K562 (cell line): ENCODE data around the gene EML2. TPM values are rescaled to one million over a fixed set of nuclear protein-coding genes. Genes with fewer than 3 reads are reported as not detected.

Source experiments
- ADNP ChIP-seq: fragments of 200-800 bp; sonication (Bioruptor generic); IDR thresholded peaks from 2 replicates; pipeline ENCODE4 v1.6.1; 2016; ENCODE audit warnings: missing genetic modification characterization, missing compliant biosample characterization
- ARID1B ChIP-seq: fragments of 450-650 bp; IDR thresholded peaks from 2 replicates; pipeline ENCODE4 v1.6.1; 2016; ENCODE audit warnings: antibody characterized with exemption, mild to moderate bottlenecking, inconsistent platforms
- CTBP1 ChIP-seq: fragments of 450-650 bp; IDR thresholded peaks from 2 replicates; pipeline ENCODE4 v1.6.1; 2016; ENCODE audit warnings: borderline replicate concordance
- ERF ChIP-seq: fragments of 450-650 bp; formaldehyde crosslinking; IDR thresholded peaks from 2 replicates; pipeline ENCODE4 v1.4.0; 2020; ENCODE audit warnings: mild to moderate bottlenecking, mixed read lengths
- ETV1 ChIP-seq: fragments of 450-650 bp; conservative IDR thresholded peaks from 2 replicates; pipeline ENCODE4 v1.6.1; 2016; ENCODE audit warnings: missing genetic modification characterization, control low read depth, low read depth, missing compliant biosample characterization
- FOXO4 ChIP-seq: fragments of 450-650 bp; formaldehyde crosslinking; IDR thresholded peaks from 2 replicates; pipeline ENCODE4 v1.4.0; 2020; ENCODE audit warnings: mild to moderate bottlenecking, moderate library complexity
- MXD1 ChIP-seq: fragments of 250-450 bp; sonication (Bioruptor Pico); IDR thresholded peaks from 2 replicates; pipeline ENCODE4 v1.8.0; 2021; ENCODE audit warnings: borderline replicate concordance, mild to moderate bottlenecking, moderate library complexity; ENCODE audit not compliant: poor library complexity, severe bottlenecking
- NR4A1 ChIP-seq, 2 experiments: fragments of 250-450 bp in 1 of 2; fragments of 450-650 bp in 1 of 2; sonication (Bioruptor Pico) in 1 of 2; IDR thresholded peaks; 2 replicates each; pipeline versions ENCODE4 v1.4.0 to v1.6.1; 2016 to 2020; ENCODE audit warnings: mild to moderate bottlenecking in 2 of 2, missing compliant biosample characterization in 1 of 2, missing genetic modification characterization in 1 of 2, moderate library complexity in 1 of 2
- PTRF ChIP-seq: fragments of 450-650 bp; IDR thresholded peaks from 2 replicates; pipeline ENCODE4 v1.6.1; 2016; ENCODE audit warnings: mild to moderate bottlenecking, missing genetic modification characterization, missing compliant biosample characterization
- TBL1XR1 ChIP-seq, 2 experiments: IDR thresholded peaks; 2 replicates each; pipeline ENCODE4 v1.6.1; 2012; ENCODE audit warnings: improper control_type of control experiment in 2 of 2, low read length in 2 of 2, mild to moderate bottlenecking in 1 of 2
- TFAP4 ChIP-seq: sonication (generic); formaldehyde crosslinking; IDR thresholded peaks from 2 replicates; pipeline ENCODE4 v1.8.0; 2022; ENCODE audit warnings: missing genetic modification reagents, mild to moderate bottlenecking, moderate library complexity, borderline replicate concordance
- TOE1 ChIP-seq, 2 experiments: fragments of 450-650 bp in 1 of 2; sonication (generic) in 1 of 2; formaldehyde crosslinking in 1 of 2; IDR thresholded peaks; 2 replicates each; pipeline versions ENCODE4 v1.7.1 to v1.8.0; 2016 to 2022; ENCODE audit warnings: borderline replicate concordance in 2 of 2, mild to moderate bottlenecking in 2 of 2, antibody characterized with exemption in 1 of 2, inconsistent platforms in 1 of 2, low read depth in 1 of 2, missing genetic modification reagents in 1 of 2, moderate library complexity in 1 of 2
- TRIM25 ChIP-seq: fragments of 450-650 bp; IDR thresholded peaks from 2 replicates; pipeline ENCODE4 v1.7.0; 2016; ENCODE audit warnings: borderline replicate concordance
- ZBTB49 ChIP-seq: sonication (generic); formaldehyde crosslinking; IDR thresholded peaks from 2 replicates; pipeline ENCODE4 v1.8.0; 2022; ENCODE audit warnings: missing genetic modification reagents, mild to moderate bottlenecking, borderline replicate concordance
- ZBTB9 ChIP-seq: fragments of 450-650 bp; formaldehyde crosslinking; IDR thresholded peaks from 2 replicates; pipeline ENCODE4 v1.4.0; 2020; ENCODE audit warnings: mild to moderate bottlenecking, moderate library complexity
- ZNF274 ChIP-seq: IDR thresholded peaks from 2 replicates; pipeline ENCODE4 v1.6.1; 2011; ENCODE audit warnings: low read depth, mild to moderate bottlenecking, low read length, moderate library complexity, borderline replicate concordance
- ZNF75A ChIP-seq: fragments of 450-650 bp; formaldehyde crosslinking; IDR thresholded peaks from 2 replicates; pipeline ENCODE4 v1.4.0; 2020; ENCODE audit warnings: mild to moderate bottlenecking
- polyA plus RNA-seq, 8 experiments: library from polyadenylated mRNA; depleted of rRNA in 4 of 8; stranded (reverse) in 5 of 8; unstranded in 3 of 8; fragments of >200 nt; fragmentation: Nextera tagmentation in 2 of 8; fragmentation: Illumina TruSeq in 1 of 8; extraction: Ambion mirVana in 2 of 8; extraction: Trizol in 1 of 8; gene quantifications; 2 replicates each; pipeline versions ENCODE4 v1.2.1 to v1.2.3, GENCODE V29; 2011 to 2014; ENCODE audit warnings: inconsistent platforms in 1 of 8, missing spikeins in 1 of 8
- total RNA-seq, 7 experiments: library from RNA; depleted of rRNA in 6 of 7; stranded (reverse); fragments of >200 nt in 6 of 7; fragmentation: Illumina TruSeq in 2 of 7; extraction: Trizol in 2 of 7; gene quantifications; 2 replicates each; pipeline versions ENCODE4 v1.2.1 to v1.2.3, GENCODE V29; 2011 to 2021; ENCODE audit warnings: low replicate concordance in 1 of 7

EML2 gene
- total and polyA plus RNA-seq, 9 of the 15 experiments (the other 6 are each of a cell fraction or from before 2014, with no cell fraction given): 2.6 to 69.6 (median 24.8) TPM

- TF ChIP-seq ZBTB9 (CRISPR knock-in tag) (peak; percentile 44; the same call in 1 of the 2 replicates), ARID1B (no peak), ERF (CRISPR knock-in tag) (no peak), TBL1XR1 (IDR thresholded peaks at IDR 0.05; ENCODE audit: low read length in 2 of 2) (no peak), FOXO4 (CRISPR knock-in tag) (no peak), TOE1 (IDR thresholded peaks at IDR 0.05; ENCODE audit: borderline replicate concordance) (no peak), TOE1 (CRISPR knock-in tag; IDR thresholded peaks at IDR 0.05; ENCODE audit: borderline replicate concordance, low read depth) (no peak), NR4A1 (CRISPR knock-in tag; IDR thresholded peaks at IDR 0.05) (0 out of 2 replicates have a peak, but pooled peaks have one; percentile 9), NR4A1 (tag; IDR thresholded peaks at IDR 0.05) (0 out of 2 replicates have a peak, but pooled peaks have one; percentile 15), ZNF75A (CRISPR knock-in tag) (0 out of 2 replicates have a peak, but pooled peaks have one; percentile 70), TFAP4 (CRISPR knock-in tag) (no peak), TRIM25 (no peak), CTBP1 (no peak), ETV1 (tag) (peak; percentile 52), ZNF274 (no peak), ADNP (peak; percentile 69; the same call in 1 of the 2 replicates), PTRF (tag) (no peak), MXD1 (no peak), ZBTB49 (CRISPR knock-in tag) (no peak)
These were observed 54.0 kb downstream of the EML2 start (continued) for GRCh38 chr19:45585158-45585577.
